Neural progenitor cell (in vitro differentiated cells): ENCODE data around the gene BRINP1. TPM values are rescaled to one million over a fixed set of nuclear protein-coding genes. Genes with fewer than 3 reads are reported as not detected.

Experiments used
- DNase-seq: peaks from one replicate; pipeline ENCODE4 v3.0.0-alpha.2; 2016; ENCODE audit warnings: low spot score
- H2AFZ ChIP-seq: fragments of 200-600 bp; sonication (generic); replicated peaks from 2 replicates; pipeline ENCODE4 v1.6.1; 2016; ENCODE audit warnings: antibody characterized with exemption
- H3F3A ChIP-seq: fragments of 200-600 bp; sonication (generic); 2 replicates; pipeline ENCODE4 v1.6.1; 2016; ENCODE audit warnings: antibody characterized with exemption, low read depth
- H3K27ac ChIP-seq: fragments of 200-600 bp; sonication (generic); 2 replicates; pipeline ENCODE4 v1.5.1; 2016; ENCODE audit warnings: mild to moderate bottlenecking
- H3K27me3 ChIP-seq: fragments of 200-600 bp; sonication (generic); 2 replicates; pipeline ENCODE4 v1.6.1; 2016; ENCODE audit warnings: mild to moderate bottlenecking, moderate library complexity
- H3K36me3 ChIP-seq: fragments of 200-600 bp; sonication (generic); 2 replicates; pipeline ENCODE4 v1.5.1; 2016
- H3K4me1 ChIP-seq: fragments of 200-600 bp; sonication (generic); 2 replicates; pipeline ENCODE4 v1.6.1; 2016; ENCODE audit warnings: mixed run types
- H3K4me2 ChIP-seq: fragments of 200-600 bp; sonication (generic); 2 replicates; pipeline ENCODE4 v1.6.1; 2016
- H3K4me3 ChIP-seq: fragments of 200-600 bp; sonication (generic); 2 replicates; pipeline ENCODE4 v1.5.1; 2016
- H3K79me2 ChIP-seq: fragments of 200-600 bp; sonication (generic); 2 replicates; pipeline ENCODE4 v1.6.1; 2016; ENCODE audit warnings: low read depth
- H3K9ac ChIP-seq: fragments of 200-600 bp; sonication (generic); 2 replicates; pipeline ENCODE4 v1.6.1; 2016
- H3K9me3 ChIP-seq: fragments of 200-600 bp; sonication (generic); 2 replicates; pipeline ENCODE4 v1.5.1; 2016; ENCODE audit warnings: low read depth
- H4K20me1 ChIP-seq: fragments of 200-600 bp; sonication (generic); 2 replicates; pipeline ENCODE4 v1.6.1; 2016; ENCODE audit warnings: low read depth
- H3K27ac Mint-ChIP-seq: 3 replicates; pipeline ENCODE4 v1.8.0; 2021; ENCODE audit warnings: mixed read lengths
- H3K27me3 Mint-ChIP-seq: 2 replicates; pipeline ENCODE4 v1.8.0; 2022; ENCODE audit warnings: low read depth, mild to moderate bottlenecking, inconsistent platforms, moderate library complexity, mixed read lengths; ENCODE audit not compliant: insufficient read depth
- H3K36me3 Mint-ChIP-seq: 3 replicates; pipeline ENCODE4 v1.8.0; 2021; ENCODE audit warnings: mixed read lengths
- H3K4me1 Mint-ChIP-seq: 3 replicates; pipeline ENCODE4 v1.8.0; 2021; ENCODE audit warnings: mixed read lengths
- H3K4me3 Mint-ChIP-seq: 3 replicates; pipeline ENCODE4 v1.8.0; 2021; ENCODE audit warnings: mild to moderate bottlenecking, moderate library complexity, mixed read lengths
- H3K9me3 Mint-ChIP-seq: 3 replicates; pipeline ENCODE4 v1.8.0; 2020; ENCODE audit warnings: mixed read lengths
- CTCF ChIP-seq: fragments of 200-600 bp; sonication (generic); IDR thresholded peaks from 2 replicates; pipeline ENCODE4 v1.5.1; 2017; ENCODE audit warnings: antibody characterized with exemption, mild to moderate bottlenecking
- EZH2 ChIP-seq: fragments of 200-600 bp; sonication (generic); IDR thresholded peaks from 2 replicates; pipeline ENCODE4 v1.6.1; 2017; ENCODE audit warnings: antibody characterized with exemption, mild to moderate bottlenecking, moderate library complexity
- EZH2phosphoT487 ChIP-seq: fragments of 200-600 bp; sonication (generic); IDR thresholded peaks from 2 replicates; pipeline ENCODE4 v1.6.1; 2017; ENCODE audit warnings: antibody characterized with exemption
- total RNA-seq: library from RNA; depleted of rRNA; stranded (reverse); fragments of >200 nt; gene quantifications from 2 replicates; pipeline ENCODE4 v1.2.3, GENCODE V29; 2015; ENCODE audit warnings: low replicate concordance

The BRINP1 gene
- total RNA-seq, 1 donor from 2014 or later, result 0.62 TPM

GRCh38 chr9:119284587-119285337, 84.5 kb downstream of the BRINP1 start:
- Histone ChIP-seq H3K4me2 (no peak overlapping the region), H3K9me3 (no peaks in the 10 kb centered on the region), H3K27me3 (peaks cover 16% of the 10 kb centered on the region), H3F3A (peaks cover 14% of the 10 kb centered on the region), H4K20me1 (no peaks in the 10 kb centered on the region), H3K4me3 (no peak overlapping the region), H3K36me3 (no peaks in the 10 kb centered on the region), H2AFZ (no peak overlapping the region), H3K27ac (no peak overlapping the region), H3K4me1 (peaks cover 17% of the 10 kb centered on the region), H3K9ac (no peak overlapping the region), H3K79me2 (no peaks in the 10 kb centered on the region)
- Mint-ChIP-seq H3K4me1 (peaks cover 36% of the 10 kb centered on the region), H3K27ac (no peak overlapping the region), H3K27me3 (peaks cover 5% of the 10 kb centered on the region), H3K9me3 (peaks cover 2% of the 10 kb centered on the region), H3K36me3 (no peaks in the 10 kb centered on the region), H3K4me3 (no peak overlapping the region)
- DNase-seq, result no peak
- TF ChIP-seq EZH2 (no peak), CTCF (no peak), EZH2phosphoT487 (no peak)

DNA sequence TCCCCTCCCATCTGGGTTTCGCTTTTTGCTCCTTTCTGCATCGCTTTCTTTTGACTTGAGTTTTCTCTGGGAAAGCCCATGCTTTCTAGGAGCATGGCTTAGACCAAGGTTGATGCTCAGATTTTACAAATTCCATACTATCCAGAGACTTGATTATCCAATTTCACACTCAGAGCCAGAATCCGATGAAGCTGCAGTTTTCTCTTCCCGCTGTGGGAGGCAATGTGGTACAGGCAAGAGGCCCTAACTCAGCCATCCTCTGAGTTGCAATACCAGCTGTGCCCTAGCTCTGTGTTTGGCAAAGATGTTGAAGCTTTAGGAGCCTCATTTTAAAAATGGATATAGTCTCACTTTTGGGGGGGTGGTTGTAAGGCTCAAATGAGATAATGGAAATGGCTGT, 85.1 kb downstream of the BRINP1 start:
- Histone ChIP-seq H3K36me3 (no peaks in the 10 kb centered on the region), H3K4me2 (no peak overlapping the region)
- H3K9me3 Mint-ChIP-seq, result no peaks in the 10 kb centered on the region

DNA sequence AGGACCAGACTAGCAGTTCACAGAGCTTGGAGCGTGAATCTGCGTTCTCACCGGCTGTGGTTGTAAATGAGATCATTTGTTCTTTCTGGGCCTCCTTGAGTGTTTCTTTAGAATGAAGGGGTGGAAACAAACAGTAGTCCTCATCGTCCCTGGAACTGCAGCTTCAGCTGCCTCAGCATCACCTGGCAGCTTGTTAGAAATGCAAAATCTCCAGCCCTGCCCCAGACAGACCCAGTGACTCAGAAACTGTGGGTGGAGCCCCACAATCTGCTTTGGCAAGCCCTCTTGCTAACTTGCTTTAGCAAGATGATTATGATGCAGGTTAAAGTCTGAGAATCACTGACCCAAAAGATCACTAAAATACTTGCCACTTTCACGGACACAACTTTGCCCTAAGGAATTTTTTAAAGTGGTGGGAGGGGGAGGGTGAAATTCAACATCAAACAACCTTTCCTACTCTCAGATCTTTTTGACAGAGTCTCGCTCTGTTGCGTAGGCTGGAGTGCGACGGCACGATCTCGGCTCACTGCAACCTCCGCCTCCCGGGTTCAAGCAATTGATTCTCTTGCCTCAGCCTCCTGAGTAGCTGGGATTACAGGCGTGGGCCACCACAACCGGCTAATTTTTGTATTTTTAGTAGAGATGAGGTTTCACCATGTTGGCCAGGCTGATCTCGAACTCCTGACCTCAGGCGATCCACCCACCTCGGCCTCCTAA, 86.0 kb downstream of the BRINP1 start:
- Histone ChIP-seq H3K36me3 (no peaks in the 10 kb centered on the region), H3K4me2 (peak overlapping the region; percentile 74), H3K4me1 (peaks cover 17% of the 10 kb centered on the region), H3F3A (peaks cover 20% of the 10 kb centered on the region), H3K27ac (no peak overlapping the region), H3K9me3 (no peaks in the 10 kb centered on the region), H2AFZ (peak overlapping the region; percentile 93), H3K27me3 (peaks cover 16% of the 10 kb centered on the region), H3K4me3 (peak overlapping the region; percentile 24), H3K9ac (no peak overlapping the region), H4K20me1 (no peaks in the 10 kb centered on the region), H3K79me2 (no peaks in the 10 kb centered on the region)
- Mint-ChIP-seq H3K4me1 (peaks cover 39% of the 10 kb centered on the region), H3K27me3 (peaks cover 5% of the 10 kb centered on the region), H3K27ac (no peak overlapping the region), H3K36me3 (no peaks in the 10 kb centered on the region), H3K9me3 (no peaks in the 10 kb centered on the region), H3K4me3 (peak overlapping the region; percentile 14)
- peak; percentile 21 for TF ChIP-seq EZH2phosphoT487
- TF ChIP-seq CTCF, result no peak
- peak; percentile 31 for DNase-seq

More for the DNA sequence above, 85.1 kb downstream of the BRINP1 start:
- Histone ChIP-seq H3K9ac (no peak overlapping the region), H3F3A (peaks cover 14% of the 10 kb centered on the region), H3K27ac (no peak overlapping the region), H3K9me3 (no peaks in the 10 kb centered on the region), H3K4me3 (no peak overlapping the region), H3K27me3 (peaks cover 16% of the 10 kb centered on the region), H2AFZ (no peak overlapping the region), H4K20me1 (no peaks in the 10 kb centered on the region), H3K79me2 (no peaks in the 10 kb centered on the region), H3K4me1 (peaks cover 17% of the 10 kb centered on the region)
- Mint-ChIP-seq H3K36me3 (no peaks in the 10 kb centered on the region), H3K27ac (no peak overlapping the region), H3K4me1 (peaks cover 36% of the 10 kb centered on the region), H3K27me3 (peaks cover 5% of the 10 kb centered on the region), H3K4me3 (no peak overlapping the region)
- peak; percentile 66 for DNase-seq
- TF ChIP-seq EZH2 (no peak), CTCF (peak; percentile 51)
